ENCODE results near the gene GPRC5C. TPM values are rescaled to one million over a fixed set of nuclear protein-coding genes. Genes with fewer than 3 reads are reported as not detected.

Gene GPRC5C
- not detected in 2 replicates for total RNA-seq (2014; rRNA removed; shearing (Covaris generic))
- 0.05 and 0.07 TPM in 2 replicates for polyA plus RNA-seq (2015; cell fraction: cytosol; rRNA removed)
- 0.10 TPM in 1 of 2 replicates, not detected in the other for polyA plus RNA-seq (2015; cell fraction: nucleus; rRNA removed)

- no peak for DNase-seq (ENCODE audit: low read depth)
Observed at GRCh38 chr17:74431568-74432423, at the start of gene GPRC5C. TSS of gene GPRC5C (plus strand) at chr17:74432088. CDS start at chr17:74439777, 7,689 bp downstream.

- DNase-seq (ENCODE audit: low read depth): no peak
Observed at GRCh38 chr17:74383141-74383540, 48.7 kb upstream of the GPRC5C start.

- DNase-seq (ENCODE audit: low read depth): no peak
Observed at GRCh38 chr17:74385201-74385600, 46.7 kb upstream of the GPRC5C start.

- DNase-seq (ENCODE audit: low read depth): peak; percentile 22
Observed at GRCh38 chr17:74386386-74386785, 45.5 kb upstream of the GPRC5C start.

- DNase-seq (ENCODE audit: low read depth): no peak
Observed at GRCh38 chr17:74387365-74388218, 44.3 kb upstream of the GPRC5C start.

GRCh38 chr17:74389084-74389753 is 42.7 kb upstream of the GPRC5C start:
- no peak for DNase-seq (ENCODE audit: low read depth)

GRCh38 chr17:74389937-74390679 is 41.8 kb upstream of the GPRC5C start:
- no peak for DNase-seq (ENCODE audit: low read depth)

GRCh38 chr17:74390680-74391653 is 40.9 kb upstream of the GPRC5C start:
- DNase-seq (ENCODE audit: low read depth): no peak

GRCh38 chr17:74391771-74392170 is 40.1 kb upstream of the GPRC5C start:
- DNase-seq (ENCODE audit: low read depth): no peak

- DNase-seq (ENCODE audit: low read depth): no peak
Observed at GRCh38 chr17:74392848-74393247, 39.0 kb upstream of the GPRC5C start.

- no peak for DNase-seq (ENCODE audit: low read depth)
Observed at GRCh38 chr17:74393346-74393942, 38.4 kb upstream of the GPRC5C start.

- DNase-seq (ENCODE audit: low read depth): no peak
Observed at GRCh38 chr17:74394275-74394950, 37.5 kb upstream of the GPRC5C start.

- DNase-seq (ENCODE audit: low read depth): no peak
Observed at GRCh38 chr17:74394977-74395376, 36.9 kb upstream of the GPRC5C start.

- no peak for DNase-seq (ENCODE audit: low read depth)
Observed at GRCh38 chr17:74396567-74396966, 35.3 kb upstream of the GPRC5C start.

- no peak for DNase-seq (ENCODE audit: low read depth)
Observed at GRCh38 chr17:74402048-74402447, 29.8 kb upstream of the GPRC5C start.

GRCh38 chr17:74403512-74404137 is 28.3 kb upstream of the GPRC5C start:
- DNase-seq (ENCODE audit: low read depth): no peak

- DNase-seq (ENCODE audit: low read depth): no peak
Observed at GRCh38 chr17:74404218-74404617, 27.7 kb upstream of the GPRC5C start.

- DNase-seq (ENCODE audit: low read depth): no peak
Observed at GRCh38 chr17:74404789-74405188, 27.1 kb upstream of the GPRC5C start.

All from HT1080 (cell line).